ENCODE results near the gene SIGLEC9.
"Not testable (repeated sequence)": the region's sequence is repeated elsewhere in the genome, so short reads cannot be mapped to it uniquely, and the experiment has no call there.

The SIGLEC9 gene

GRCh38 chr19:51139299-51140014 lies 14.8 kb downstream of the SIGLEC9 start:
- Histone ChIP-seq H2AFZ (ENCODE audit: low read length) (no peak overlapping the region), H3K27ac (ENCODE audit: low read length) (no peak overlapping the region), H3K9me2 (replicated peaks; ENCODE audit: insufficient read depth, low read length) (no peaks in the 10 kb centered on the region), H3K27me3 (replicated peaks; ENCODE audit: insufficient read depth, low read length) (peaks cover 26% of the 10 kb centered on the region), H3K9me3 (replicated peaks; ENCODE audit: insufficient read depth, low read length) (no peaks in the 10 kb centered on the region), H3F3A (ENCODE audit: insufficient read depth, low read length) (no peaks in the 10 kb centered on the region), H3K9ac (ENCODE audit: low read length) (no peak overlapping the region), H3K4me1 (ENCODE audit: low read length) (no peaks in the 10 kb centered on the region), H3K4me3 (ENCODE audit: low read length) (no peak overlapping the region), H3K4me2 (ENCODE audit: low read depth, low read length) (no peak overlapping the region), H4K20me1 (ENCODE audit: insufficient read depth, low read length) (no peaks in the 10 kb centered on the region), H3K36me3 (replicated peaks; ENCODE audit: insufficient read depth, low read length) (no peaks in the 10 kb centered on the region), H3K79me2 (ENCODE audit: low read length) (no peaks in the 10 kb centered on the region)
- no peak for DNase-seq
- no peak for TF ChIP-seq EZH2phosphoT487 (IDR thresholded peaks at IDR 0.05; ENCODE audit: low read length)

- no peak for DNase-seq
- TF ChIP-seq EZH2 (optimal IDR thresholded peaks at IDR 0.05; ENCODE audit: low read depth, low read length) (no peak), EZH2phosphoT487 (IDR thresholded peaks at IDR 0.05; ENCODE audit: low read length) (no peak), CTCF (IDR thresholded peaks at IDR 0.05; ENCODE audit: low read length) (no peak)
- Histone ChIP-seq H3K9me2 (replicated peaks; ENCODE audit: insufficient read depth, low read length) (no peaks in the 10 kb centered on the region), H3K36me3 (replicated peaks; ENCODE audit: insufficient read depth, low read length) (no peaks in the 10 kb centered on the region), H3K9me3 (replicated peaks; ENCODE audit: insufficient read depth, low read length) (no peaks in the 10 kb centered on the region), H3K4me1 (ENCODE audit: low read length) (no peaks in the 10 kb centered on the region), H3K4me2 (ENCODE audit: low read depth, low read length) (no peak overlapping the region), H3K27me3 (replicated peaks; ENCODE audit: insufficient read depth, low read length) (peaks cover 20% of the 10 kb centered on the region), H4K20me1 (ENCODE audit: insufficient read depth, low read length) (no peaks in the 10 kb centered on the region), H2AFZ (ENCODE audit: low read length) (no peak overlapping the region), H3K27ac (ENCODE audit: low read length) (no peak overlapping the region), H3K9ac (ENCODE audit: low read length) (no peak overlapping the region), H3K79me2 (ENCODE audit: low read length) (no peaks in the 10 kb centered on the region), H3F3A (ENCODE audit: insufficient read depth, low read length) (no peaks in the 10 kb centered on the region), H3K4me3 (ENCODE audit: low read length) (no peak overlapping the region)
These were observed 15.7 kb downstream of the SIGLEC9 start for GRCh38 chr19:51140441-51140840.

GRCh38 chr19:51141181-51141580 lies 16.5 kb downstream of the SIGLEC9 start:
- Histone ChIP-seq H2AFZ (ENCODE audit: low read length) (no peak overlapping the region), H3K79me2 (ENCODE audit: low read length) (no peaks in the 10 kb centered on the region), H3K27ac (ENCODE audit: low read length) (no peak overlapping the region), H4K20me1 (ENCODE audit: insufficient read depth, low read length) (no peaks in the 10 kb centered on the region), H3K36me3 (replicated peaks; ENCODE audit: insufficient read depth, low read length) (no peaks in the 10 kb centered on the region), H3F3A (ENCODE audit: insufficient read depth, low read length) (no peaks in the 10 kb centered on the region), H3K4me1 (ENCODE audit: low read length) (no peaks in the 10 kb centered on the region), H3K4me3 (ENCODE audit: low read length) (no peak overlapping the region), H3K9ac (ENCODE audit: low read length) (no peak overlapping the region), H3K4me2 (ENCODE audit: low read depth, low read length) (no peak overlapping the region), H3K27me3 (replicated peaks; ENCODE audit: insufficient read depth, low read length) (peaks cover 15% of the 10 kb centered on the region), H3K9me3 (replicated peaks; ENCODE audit: insufficient read depth, low read length) (no peaks in the 10 kb centered on the region), H3K9me2 (replicated peaks; ENCODE audit: insufficient read depth, low read length) (no peaks in the 10 kb centered on the region)
- TF ChIP-seq EZH2phosphoT487 (IDR thresholded peaks at IDR 0.05; ENCODE audit: low read length), result no peak
- no peak for TF ChIP-seq CTCF (IDR thresholded peaks at IDR 0.05; ENCODE audit: low read length)
- no peak for TF ChIP-seq EZH2 (optimal IDR thresholded peaks at IDR 0.05; ENCODE audit: low read depth, low read length)
- DNase-seq, result no peak

- no peak within 1 kb of the TSS for H2AFZ ChIP-seq (ENCODE audit: low read length)
- no peaks in the 10 kb centered on the region for H3K79me2 ChIP-seq (ENCODE audit: low read length)
- H3K27ac ChIP-seq (ENCODE audit: low read length), result no peak within 1 kb of the TSS
- no peak within 1 kb of the TSS for H3K9ac ChIP-seq (ENCODE audit: low read length)
- no peaks in the 10 kb centered on the region for H3K36me3 ChIP-seq (replicated peaks; ENCODE audit: insufficient read depth, low read length)
- H3K4me3 ChIP-seq (ENCODE audit: low read length), result no peak within 1 kb of the TSS
- no peak within 1 kb of the TSS for H3K4me2 ChIP-seq (ENCODE audit: low read depth, low read length)
- H3K9me3 ChIP-seq (replicated peaks; ENCODE audit: insufficient read depth, low read length), result no peaks in the 10 kb centered on the region
- no peaks in the 10 kb centered on the region for H3F3A ChIP-seq (ENCODE audit: insufficient read depth, low read length)
- no peaks in the 10 kb centered on the region for H3K4me1 ChIP-seq (ENCODE audit: low read length)
- H3K9me2 ChIP-seq (replicated peaks; ENCODE audit: insufficient read depth, low read length), result no peaks in the 10 kb centered on the region
- H3K27me3 ChIP-seq (replicated peaks; ENCODE audit: insufficient read depth, low read length), result peaks cover 15% of the 10 kb centered on the region
- H4K20me1 ChIP-seq (ENCODE audit: insufficient read depth, low read length), result no peaks in the 10 kb centered on the region
- TF ChIP-seq EZH2 (optimal IDR thresholded peaks at IDR 0.05; ENCODE audit: low read depth, low read length), result no peak
- no peak for TF ChIP-seq CTCF (IDR thresholded peaks at IDR 0.05; ENCODE audit: low read length)
- no peak for TF ChIP-seq EZH2phosphoT487 (IDR thresholded peaks at IDR 0.05; ENCODE audit: low read length)
- DNase-seq, result no peak
These were observed 17.4 kb downstream of the SIGLEC9 start, which contains the start of gene SIGLEC7 for GRCh38 chr19:51142119-51142518. TSS of gene SIGLEC7 (plus strand) at chr19:51142301. CDS start at chr19:51142370, 69 bp downstream.

GRCh38 chr19:51142809-51143475 lies 18.2 kb downstream of the SIGLEC9 start:
- not testable (repeated sequence) for H2AFZ ChIP-seq (ENCODE audit: low read length); H3K27ac ChIP-seq (ENCODE audit: low read length); H3F3A ChIP-seq (ENCODE audit: insufficient read depth, low read length); H3K4me3 ChIP-seq (ENCODE audit: low read length); H3K9ac ChIP-seq (ENCODE audit: low read length); H3K36me3 ChIP-seq (replicated peaks; ENCODE audit: insufficient read depth, low read length); H3K4me2 ChIP-seq (ENCODE audit: low read depth, low read length); H3K9me2 ChIP-seq (replicated peaks; ENCODE audit: insufficient read depth, low read length); DNase-seq; H3K79me2 ChIP-seq (ENCODE audit: low read length); H3K4me1 ChIP-seq (ENCODE audit: low read length); H4K20me1 ChIP-seq (ENCODE audit: insufficient read depth, low read length); H3K9me3 ChIP-seq (replicated peaks; ENCODE audit: insufficient read depth, low read length)
- H3K27me3 ChIP-seq (replicated peaks; ENCODE audit: insufficient read depth, low read length), result peaks cover 15% of the 10 kb centered on the region

Measured in MM.1S (cell line).